Measurements from ENCODE around the gene BICC1.

DNA sequence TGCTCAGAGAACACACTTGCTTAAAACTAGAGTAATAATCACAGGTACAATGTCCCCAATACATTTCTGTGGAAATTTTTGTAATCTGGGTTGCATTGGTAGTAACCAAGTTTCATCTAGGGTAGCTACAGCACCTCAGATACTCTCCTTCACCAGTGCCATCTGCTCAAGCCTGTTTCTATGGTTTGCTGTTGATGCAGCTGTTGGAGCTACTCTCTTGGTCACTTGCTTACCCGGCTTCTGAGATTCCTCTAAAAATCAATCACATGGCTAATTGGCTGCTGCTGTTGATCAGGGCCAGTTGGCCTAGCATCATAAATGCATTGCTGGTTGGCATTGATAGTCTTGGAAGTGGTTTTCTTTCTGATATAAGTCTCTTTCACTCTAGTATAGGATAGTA lies 220.8 kb downstream of the BICC1 start:
- TF ChIP-seq, protein P1, sequence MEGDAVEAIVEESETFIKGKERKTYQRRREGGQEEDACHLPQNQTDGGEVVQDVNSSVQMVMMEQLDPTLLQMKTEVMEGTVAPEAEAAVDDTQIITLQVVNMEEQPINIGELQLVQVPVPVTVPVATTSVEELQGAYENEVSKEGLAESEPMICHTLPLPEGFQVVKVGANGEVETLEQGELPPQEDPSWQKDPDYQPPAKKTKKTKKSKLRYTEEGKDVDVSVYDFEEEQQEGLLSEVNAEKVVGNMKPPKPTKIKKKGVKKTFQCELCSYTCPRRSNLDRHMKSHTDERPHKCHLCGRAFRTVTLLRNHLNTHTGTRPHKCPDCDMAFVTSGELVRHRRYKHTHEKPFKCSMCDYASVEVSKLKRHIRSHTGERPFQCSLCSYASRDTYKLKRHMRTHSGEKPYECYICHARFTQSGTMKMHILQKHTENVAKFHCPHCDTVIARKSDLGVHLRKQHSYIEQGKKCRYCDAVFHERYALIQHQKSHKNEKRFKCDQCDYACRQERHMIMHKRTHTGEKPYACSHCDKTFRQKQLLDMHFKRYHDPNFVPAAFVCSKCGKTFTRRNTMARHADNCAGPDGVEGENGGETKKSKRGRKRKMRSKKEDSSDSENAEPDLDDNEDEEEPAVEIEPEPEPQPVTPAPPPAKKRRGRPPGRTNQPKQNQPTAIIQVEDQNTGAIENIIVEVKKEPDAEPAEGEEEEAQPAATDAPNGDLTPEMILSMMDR (conservative IDR thresholded peaks at IDR 0.05 in 1 of 2, IDR thresholded peaks at IDR 0.05 in 1 of 2; ENCODE audit: extremely low read depth in 1 of 2, insufficient read depth in 1 of 2, low read depth in 1 of 2, low read length in 2 of 2) = no peak
- TF ChIP-seq EZH2 (IDR thresholded peaks at IDR 0.05; ENCODE audit: borderline replicate concordance, low read length) = no peak
